ENCODE measurements around the gene ATIC.

- no peak for TF ChIP-seq ZNF341 (tag by site-specific recombination; IDR thresholded peaks at IDR 0.05; ENCODE audit: low read depth)
- TF ChIP-seq, protein P1, sequence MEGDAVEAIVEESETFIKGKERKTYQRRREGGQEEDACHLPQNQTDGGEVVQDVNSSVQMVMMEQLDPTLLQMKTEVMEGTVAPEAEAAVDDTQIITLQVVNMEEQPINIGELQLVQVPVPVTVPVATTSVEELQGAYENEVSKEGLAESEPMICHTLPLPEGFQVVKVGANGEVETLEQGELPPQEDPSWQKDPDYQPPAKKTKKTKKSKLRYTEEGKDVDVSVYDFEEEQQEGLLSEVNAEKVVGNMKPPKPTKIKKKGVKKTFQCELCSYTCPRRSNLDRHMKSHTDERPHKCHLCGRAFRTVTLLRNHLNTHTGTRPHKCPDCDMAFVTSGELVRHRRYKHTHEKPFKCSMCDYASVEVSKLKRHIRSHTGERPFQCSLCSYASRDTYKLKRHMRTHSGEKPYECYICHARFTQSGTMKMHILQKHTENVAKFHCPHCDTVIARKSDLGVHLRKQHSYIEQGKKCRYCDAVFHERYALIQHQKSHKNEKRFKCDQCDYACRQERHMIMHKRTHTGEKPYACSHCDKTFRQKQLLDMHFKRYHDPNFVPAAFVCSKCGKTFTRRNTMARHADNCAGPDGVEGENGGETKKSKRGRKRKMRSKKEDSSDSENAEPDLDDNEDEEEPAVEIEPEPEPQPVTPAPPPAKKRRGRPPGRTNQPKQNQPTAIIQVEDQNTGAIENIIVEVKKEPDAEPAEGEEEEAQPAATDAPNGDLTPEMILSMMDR (tag by site-specific recombination; IDR thresholded peaks at IDR 0.05) = no peak
- TF ChIP-seq REPIN1 (tag by site-specific recombination; IDR thresholded peaks at IDR 0.05; ENCODE audit: low read depth) = no peak
- TF ChIP-seq YY1 (tag by site-specific recombination; IDR thresholded peaks at IDR 0.05) = no peak
- TF ChIP-seq, protein P2, sequence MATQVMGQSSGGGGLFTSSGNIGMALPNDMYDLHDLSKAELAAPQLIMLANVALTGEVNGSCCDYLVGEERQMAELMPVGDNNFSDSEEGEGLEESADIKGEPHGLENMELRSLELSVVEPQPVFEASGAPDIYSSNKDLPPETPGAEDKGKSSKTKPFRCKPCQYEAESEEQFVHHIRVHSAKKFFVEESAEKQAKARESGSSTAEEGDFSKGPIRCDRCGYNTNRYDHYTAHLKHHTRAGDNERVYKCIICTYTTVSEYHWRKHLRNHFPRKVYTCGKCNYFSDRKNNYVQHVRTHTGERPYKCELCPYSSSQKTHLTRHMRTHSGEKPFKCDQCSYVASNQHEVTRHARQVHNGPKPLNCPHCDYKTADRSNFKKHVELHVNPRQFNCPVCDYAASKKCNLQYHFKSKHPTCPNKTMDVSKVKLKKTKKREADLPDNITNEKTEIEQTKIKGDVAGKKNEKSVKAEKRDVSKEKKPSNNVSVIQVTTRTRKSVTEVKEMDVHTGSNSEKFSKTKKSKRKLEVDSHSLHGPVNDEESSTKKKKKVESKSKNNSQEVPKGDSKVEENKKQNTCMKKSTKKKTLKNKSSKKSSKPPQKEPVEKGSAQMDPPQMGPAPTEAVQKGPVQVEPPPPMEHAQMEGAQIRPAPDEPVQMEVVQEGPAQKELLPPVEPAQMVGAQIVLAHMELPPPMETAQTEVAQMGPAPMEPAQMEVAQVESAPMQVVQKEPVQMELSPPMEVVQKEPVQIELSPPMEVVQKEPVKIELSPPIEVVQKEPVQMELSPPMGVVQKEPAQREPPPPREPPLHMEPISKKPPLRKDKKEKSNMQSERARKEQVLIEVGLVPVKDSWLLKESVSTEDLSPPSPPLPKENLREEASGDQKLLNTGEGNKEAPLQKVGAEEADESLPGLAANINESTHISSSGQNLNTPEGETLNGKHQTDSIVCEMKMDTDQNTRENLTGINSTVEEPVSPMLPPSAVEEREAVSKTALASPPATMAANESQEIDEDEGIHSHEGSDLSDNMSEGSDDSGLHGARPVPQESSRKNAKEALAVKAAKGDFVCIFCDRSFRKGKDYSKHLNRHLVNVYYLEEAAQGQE (tag by site-specific recombination; IDR thresholded peaks at IDR 0.05) = no peak
- TF ChIP-seq ATF2 (tag by site-specific recombination; IDR thresholded peaks at IDR 0.05; ENCODE audit: low read depth) = no peak
- no peak for TF ChIP-seq ZNF223 (tag by site-specific recombination; IDR thresholded peaks at IDR 0.05)
- no peak for TF ChIP-seq ZNF837 (tag by site-specific recombination; IDR thresholded peaks at IDR 0.05)
- TF ChIP-seq ZNF776 (tag by site-specific recombination; IDR thresholded peaks at IDR 0.05; ENCODE audit: borderline replicate concordance) = no peak
- TF ChIP-seq ZNF510 (tag by site-specific recombination; IDR thresholded peaks at IDR 0.05; ENCODE audit: insufficient replicate concordance) = no peak
Measured at GRCh38 chr2:215382480-215382879, 70.6 kb downstream of the ATIC start.
